HG03196 (cell line): Measurements from ENCODE around the gene FXYD4.

Experiments used
- ATAC-seq: cut with Tn5 transposase; IDR thresholded peaks from one replicate; pipeline ENCODE4 v1.9.1; 2021; ENCODE audit not compliant: unreplicated experiment

The FXYD4 gene

DNA sequence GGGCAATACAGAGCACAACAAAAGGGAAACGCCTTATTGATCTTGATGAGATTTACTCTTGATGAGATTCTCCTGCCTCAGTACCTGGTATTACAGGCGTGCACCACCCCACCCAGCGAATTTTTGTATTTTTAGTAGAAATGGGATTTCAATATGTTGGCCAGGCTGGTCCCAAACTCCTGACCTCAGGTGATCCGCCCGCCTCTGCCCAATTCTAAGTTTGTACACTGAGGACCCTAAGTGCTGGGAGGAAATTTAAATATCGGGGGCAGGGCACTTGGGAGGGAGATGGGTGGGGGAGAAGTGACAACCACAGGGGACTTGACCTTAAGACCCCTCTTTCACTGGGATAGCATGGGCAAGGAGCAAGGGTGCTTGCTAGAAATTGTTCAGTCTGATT lies 23.4 kb downstream of the FXYD4 start:
- no peak for ATAC-seq

DNA sequence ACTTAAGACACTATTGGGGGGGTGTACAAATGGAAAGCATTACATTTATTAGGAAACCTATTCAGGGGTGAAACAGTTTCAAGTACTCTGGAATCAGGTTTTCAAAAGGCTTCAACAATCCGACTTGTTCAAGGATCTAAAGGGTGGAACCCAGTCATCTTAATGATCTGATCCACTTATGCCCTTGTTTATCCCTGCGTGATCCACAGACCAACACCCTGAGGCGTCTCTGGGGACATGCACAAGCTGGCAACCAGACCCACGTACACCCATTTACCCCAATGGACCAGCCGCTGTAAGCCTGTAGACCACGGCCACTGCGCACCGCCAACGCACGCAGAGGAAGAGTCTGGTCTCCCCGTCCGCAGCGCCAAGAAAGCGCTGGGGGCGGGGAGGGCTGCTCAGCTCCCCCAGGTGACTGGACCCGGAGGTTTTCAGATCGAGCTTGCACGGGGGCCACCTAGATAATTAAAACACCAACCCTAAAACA lies 24.2 kb downstream of the FXYD4 start:
- ATAC-seq, result no peak

DNA sequence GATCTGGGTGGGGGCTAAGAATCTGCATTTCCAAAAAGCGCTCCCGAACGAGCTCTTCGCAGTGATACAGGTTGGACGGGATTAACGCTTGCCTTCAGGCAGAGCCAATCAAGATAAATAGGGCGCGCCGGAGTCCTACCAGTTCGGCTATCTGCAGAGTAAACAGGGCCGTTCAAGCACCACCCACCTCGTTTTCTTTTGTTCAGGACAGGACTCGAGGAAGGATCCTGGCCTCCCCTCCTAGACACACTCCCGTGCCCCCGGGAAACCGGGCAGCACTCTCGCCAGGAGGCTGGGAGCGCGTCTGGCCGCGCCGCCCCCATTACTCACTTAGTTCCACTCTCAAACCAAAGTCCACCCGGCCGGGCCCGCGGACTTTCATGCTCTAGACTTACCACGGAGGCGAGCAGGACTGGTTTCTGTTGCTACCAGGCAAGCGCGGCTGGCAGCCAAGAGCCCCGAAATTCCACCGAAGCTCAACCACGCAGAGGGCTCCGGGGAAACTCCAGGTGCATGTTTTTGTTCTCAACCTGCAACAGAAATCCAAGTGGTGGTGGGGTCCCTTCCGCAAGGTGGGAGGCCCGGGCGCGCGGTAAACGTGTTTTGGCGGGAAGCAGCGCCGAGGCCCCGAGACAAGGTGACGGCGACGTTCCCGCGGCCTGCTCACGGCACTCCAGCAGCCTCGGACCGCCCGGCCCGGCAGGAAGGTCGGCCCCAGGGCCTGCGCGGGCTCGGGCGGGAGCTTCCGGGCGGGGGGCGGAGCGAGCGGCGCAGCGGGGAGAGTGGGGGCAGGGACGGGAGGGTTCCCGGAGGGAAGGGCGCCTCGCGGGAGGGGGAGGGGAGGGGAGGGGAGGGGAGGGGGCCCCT lies 24.9 kb downstream of the FXYD4 start:
- ATAC-seq, result peak; percentile 41

DNA sequence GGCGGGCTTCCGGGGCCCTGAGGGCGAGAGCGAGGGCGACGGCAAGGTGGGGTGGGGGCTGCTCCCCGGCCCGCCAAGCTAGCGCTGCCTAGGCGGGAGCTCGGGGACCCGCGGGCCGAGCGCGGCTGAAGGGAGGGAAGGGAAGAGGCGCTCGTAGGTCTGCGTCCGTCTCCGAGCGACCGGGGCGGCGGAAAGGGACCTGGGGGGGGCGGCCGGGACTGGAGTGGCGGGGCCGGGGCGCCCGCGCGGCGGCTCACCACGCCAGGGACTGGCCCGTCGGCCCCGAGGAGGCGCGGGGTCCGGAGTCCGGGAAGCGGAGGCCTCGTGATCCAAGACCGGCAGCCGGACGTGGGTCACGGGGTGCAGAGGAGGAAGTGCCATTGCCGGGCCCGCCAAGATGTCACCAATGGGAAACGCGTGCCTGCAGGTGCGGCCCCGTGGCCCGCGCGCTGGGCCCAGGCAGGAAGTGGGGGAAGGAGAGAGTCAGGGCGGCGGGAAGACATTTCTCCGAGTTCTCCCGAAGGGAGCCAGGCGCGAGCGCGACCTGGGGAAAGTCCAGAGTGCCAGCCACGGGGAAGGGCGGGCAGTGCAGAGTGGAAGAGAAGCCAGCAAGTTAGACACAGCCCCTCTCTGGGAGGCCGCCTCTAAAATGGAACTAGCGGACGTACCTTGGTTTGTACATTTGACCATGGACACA lies 25.6 kb downstream of the FXYD4 start:
- ATAC-seq, result peak; percentile 86

DNA sequence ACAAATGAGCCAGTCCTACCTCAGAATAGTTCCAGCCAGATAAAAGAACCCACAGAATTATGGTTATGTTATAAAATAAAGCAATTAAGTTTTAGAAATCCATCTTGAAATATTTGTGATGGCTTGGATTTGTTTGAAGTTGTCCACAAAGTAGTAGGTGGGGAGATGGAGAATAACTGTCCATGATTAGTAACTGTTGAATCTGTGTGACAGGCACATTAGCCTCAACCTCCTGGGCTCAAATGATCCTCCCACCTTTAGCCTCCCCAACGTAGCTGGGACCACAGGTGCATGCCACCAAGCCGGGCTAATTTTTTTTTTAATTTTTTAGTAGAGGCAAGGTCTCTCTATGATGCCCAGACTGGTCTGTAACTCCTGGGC lies 27.5 kb downstream of the FXYD4 start:
- ATAC-seq, result no peak

- no peak for ATAC-seq
Observed at GRCh38 chr10:43399320-43400310, 28.2 kb downstream of the FXYD4 start.

- ATAC-seq, result no peak
Observed at GRCh38 chr10:43401627-43402026, 30.2 kb downstream of the FXYD4 start.

DNA sequence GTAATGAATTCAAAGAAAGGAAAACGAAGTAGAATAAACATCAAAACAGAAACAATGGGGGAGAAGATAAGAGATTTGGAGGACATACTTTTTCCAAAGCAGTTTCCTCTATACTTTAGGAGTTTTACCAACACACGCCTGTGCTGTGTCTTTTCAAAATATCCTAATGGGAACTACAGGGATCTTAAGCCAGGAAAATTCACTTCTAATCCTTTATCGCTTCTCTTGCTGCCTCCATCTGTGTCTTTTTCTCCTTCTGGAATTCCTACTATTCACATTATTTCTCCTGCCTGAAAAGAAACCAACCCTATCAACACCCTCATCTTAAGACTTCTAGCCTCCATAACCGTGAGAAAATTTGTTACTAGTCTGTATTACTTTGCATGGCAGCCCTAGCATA lies 30.7 kb downstream of the FXYD4 start:
- ATAC-seq, result no peak

DNA sequence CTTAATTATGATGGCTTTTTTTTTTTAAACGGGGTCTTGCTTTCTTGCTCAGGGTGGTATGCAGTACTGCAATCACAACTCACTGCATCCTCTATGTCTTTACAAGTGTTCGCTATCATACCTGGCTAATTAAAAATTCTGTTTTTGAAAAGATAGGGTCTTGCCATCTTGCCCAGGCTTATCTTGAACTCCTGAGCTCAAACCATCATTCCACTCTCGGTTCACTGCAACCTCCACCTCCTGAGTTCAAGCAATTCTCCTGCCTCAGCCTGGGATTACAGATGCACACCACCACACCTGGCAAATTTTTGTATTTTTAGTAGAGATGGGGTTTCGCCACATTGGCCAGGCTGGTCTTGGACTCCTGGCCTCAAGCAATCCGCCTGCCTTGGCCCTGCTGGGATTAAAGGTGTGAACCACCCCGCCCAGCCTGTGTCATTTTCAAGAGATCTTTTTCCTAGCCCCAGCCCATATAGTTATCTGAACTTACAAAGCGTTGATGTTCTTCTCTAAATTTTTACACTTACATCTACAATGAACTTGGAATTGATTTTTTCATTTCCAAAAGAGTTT lies 31.5 kb downstream of the FXYD4 start:
- ATAC-seq, result no peak

DNA sequence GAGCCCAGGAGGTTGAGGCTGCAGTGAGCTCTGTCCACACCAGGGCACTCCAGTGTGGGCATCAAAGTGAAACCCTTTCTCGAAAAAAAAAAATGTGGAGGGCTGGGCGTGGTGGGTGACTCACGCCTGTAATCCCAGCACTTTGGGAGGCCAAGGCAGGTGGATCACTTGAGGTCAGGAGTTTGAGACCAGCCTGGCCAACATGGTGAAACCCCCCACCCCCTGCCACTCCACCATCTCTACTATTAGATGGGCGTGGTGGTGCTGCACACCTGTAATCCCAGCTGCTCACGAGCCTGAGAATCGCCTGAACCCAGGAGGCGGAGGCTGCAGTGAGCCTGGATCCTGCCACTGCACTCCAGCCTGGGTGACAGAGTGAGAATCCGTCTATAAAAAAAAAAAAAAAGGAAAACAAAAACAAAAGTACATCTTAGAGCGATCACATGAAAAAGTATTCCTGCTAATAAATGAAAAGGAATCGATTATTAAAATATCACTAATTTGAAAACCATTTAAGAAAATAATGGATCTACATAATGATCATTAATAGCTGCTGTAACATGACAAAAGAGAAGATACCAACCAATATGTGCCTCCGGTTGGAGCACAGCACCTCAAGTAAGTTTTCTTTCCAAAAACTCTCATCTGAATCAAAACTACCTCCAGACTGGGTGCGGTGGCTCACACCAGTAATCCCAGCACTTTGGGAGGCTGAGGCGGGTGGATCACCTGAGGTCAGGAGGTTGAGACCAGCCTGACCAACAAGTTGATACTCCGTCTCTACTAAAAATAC lies 32.7 kb downstream of the FXYD4 start:
- ATAC-seq, result no peak

DNA sequence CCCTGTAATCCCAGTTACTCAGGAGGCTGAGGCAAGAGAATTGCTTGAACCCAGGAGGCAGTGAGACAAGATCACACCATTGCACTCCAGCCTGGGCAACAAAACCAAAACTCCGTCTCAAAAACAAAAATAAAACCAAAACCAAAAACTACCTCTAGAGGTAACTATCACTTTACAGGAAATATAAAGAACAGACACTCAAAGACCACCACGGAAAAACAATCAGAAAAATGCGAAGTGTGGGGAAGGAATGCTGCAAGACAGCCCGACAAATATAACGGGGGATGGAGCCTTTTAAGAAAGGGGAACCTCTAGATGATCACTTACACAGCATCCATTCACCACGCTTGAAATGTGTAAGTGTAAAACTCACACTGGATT lies 33.3 kb downstream of the FXYD4 start:
- ATAC-seq, result no peak

GRCh38 chr10:43407148-43407575 lies 35.7 kb downstream of the FXYD4 start:
- ATAC-seq, result peak; percentile 25

DNA sequence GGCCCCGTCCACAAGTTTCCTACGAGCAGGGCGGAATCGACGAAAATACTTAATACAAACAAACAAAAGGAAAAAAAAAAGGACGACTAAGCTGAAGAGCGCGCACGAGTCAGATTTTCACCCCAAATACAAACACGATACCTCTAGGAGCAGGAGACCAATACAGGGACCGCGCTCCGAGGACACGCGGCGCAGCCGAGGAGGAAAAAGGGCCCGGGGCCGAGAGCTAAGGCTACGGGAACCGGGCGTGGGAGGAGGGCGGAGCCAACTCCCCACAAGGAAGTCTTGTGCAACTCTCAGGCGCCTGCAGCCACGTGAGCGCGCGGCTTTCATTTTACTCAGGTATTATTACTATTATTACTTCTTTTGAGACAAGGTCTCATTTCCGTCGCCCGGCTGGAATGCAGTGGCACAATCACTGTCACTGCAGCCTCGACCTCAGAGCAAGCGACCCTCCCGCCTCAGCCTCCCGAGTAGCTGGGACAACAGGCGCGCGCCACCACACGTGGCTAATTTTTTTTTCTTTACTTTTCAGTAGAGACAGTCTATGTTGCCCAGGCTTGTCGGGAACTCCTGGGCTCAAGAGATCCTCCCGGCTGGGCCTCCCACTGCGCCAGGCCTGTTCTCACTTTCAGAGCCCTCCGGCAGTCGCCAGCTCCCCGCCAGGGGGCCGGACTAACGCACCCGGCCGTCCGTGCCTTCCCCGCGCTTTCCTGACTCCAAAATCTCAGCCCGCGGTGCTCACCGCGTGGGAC lies 36.3 kb downstream of the FXYD4 start:
- ATAC-seq, result peak; percentile 51

DNA sequence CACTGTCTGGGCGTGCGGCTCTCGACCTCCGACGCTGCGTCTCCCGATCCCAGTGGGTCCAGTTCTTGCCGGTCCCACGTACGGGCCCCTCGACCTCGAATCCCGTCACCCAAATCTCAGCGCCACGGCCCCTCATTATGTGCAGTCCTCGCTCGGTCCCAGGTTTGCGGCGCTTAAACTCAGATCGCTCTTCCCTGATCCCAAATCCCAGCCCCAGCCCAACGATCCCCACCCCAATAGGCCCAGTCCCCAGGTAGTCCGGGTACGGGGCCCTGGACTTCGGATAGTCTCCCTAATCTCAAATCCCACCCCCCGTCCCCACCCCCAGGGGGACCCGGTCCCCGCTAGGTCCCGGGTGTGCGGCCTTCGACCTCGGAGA lies 36.9 kb downstream of the FXYD4 start:
- peak; percentile 0 for ATAC-seq

GRCh38 chr10:43408710-43409384 lies 37.4 kb downstream of the FXYD4 start, which contains the start of gene HNRNPF:
HNRNPF (minus strand) TSS chr10:43409186; CDS start chr10:43387884, 21,302 bp downstream.
- peak; percentile 67 for ATAC-seq

- no peak for ATAC-seq
Observed at GRCh38 chr10:43409385-43410109, 38.1 kb downstream of the FXYD4 start.

DNA sequence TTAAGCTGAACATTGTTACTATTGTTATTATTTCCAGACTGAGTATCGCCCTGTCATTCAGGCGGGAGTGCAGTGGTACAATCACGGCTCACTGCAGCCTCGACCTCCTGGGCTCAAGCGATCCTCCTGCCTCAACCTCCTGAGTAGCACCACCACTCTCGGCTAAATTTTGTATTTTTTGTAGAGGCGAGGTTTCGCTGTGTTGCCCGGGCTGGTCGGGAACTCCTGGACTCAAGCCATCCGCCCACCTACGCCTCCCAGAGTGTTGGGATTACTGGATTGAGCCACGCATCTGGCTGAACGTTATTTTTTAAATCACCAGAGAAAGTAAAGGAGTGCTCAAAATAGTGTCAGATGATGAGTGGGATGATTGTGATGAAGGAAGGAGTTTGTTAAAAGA lies 38.9 kb downstream of the FXYD4 start:
- no peak for ATAC-seq

GRCh38 chr10:43411536-43411935 lies 40.1 kb downstream of the FXYD4 start:
- ATAC-seq, result no peak
